ENCODE results near the gene CDC25B.
A peak's percentile ranks its signal among the peaks of the same experiment; 100 is the strongest.

DNA sequence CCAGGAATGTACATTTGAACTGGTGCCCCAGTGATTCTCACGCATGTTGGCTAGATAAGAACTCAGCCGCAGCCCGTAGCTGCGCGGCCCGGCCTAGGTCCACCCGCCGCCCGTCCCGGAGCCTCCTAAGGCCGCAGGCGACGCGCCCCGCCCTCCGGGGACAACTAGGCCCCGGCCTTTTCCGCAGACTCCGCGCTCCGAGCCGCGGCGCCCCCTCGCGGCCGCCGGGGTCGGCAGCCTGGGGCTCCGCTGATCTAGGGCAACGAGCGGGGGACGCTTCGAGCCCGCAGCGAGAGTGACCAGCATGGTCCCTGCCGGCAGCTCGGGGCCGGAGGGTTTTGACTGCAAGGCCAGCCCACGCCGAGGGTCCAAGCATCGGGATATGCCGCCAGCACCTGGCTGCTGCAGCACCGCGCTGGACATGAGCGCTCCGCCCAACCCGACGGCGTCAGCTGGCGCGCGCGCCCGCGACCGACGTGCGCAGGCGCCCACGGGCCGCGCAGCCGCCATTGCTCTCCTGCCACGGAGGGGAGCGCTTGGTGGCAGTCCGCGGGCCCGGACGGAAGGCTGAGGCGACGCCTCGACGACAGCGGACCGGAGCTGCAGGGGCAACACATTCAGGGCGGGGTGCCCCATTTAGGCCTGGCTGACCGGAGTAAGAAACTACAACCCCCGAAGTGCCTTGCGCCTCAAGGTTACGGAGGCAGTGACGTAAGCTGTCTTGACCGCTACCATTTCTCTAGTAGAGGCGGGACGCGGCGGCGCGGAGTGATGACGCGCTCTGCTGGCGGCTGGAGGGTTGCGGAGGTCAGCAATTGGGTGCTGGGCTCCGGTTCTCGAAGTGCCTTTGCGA lies 24.2 kb downstream of the CDC25B start, which contains the start of gene AP5S1:
- TF ChIP-seq, protein P1, sequence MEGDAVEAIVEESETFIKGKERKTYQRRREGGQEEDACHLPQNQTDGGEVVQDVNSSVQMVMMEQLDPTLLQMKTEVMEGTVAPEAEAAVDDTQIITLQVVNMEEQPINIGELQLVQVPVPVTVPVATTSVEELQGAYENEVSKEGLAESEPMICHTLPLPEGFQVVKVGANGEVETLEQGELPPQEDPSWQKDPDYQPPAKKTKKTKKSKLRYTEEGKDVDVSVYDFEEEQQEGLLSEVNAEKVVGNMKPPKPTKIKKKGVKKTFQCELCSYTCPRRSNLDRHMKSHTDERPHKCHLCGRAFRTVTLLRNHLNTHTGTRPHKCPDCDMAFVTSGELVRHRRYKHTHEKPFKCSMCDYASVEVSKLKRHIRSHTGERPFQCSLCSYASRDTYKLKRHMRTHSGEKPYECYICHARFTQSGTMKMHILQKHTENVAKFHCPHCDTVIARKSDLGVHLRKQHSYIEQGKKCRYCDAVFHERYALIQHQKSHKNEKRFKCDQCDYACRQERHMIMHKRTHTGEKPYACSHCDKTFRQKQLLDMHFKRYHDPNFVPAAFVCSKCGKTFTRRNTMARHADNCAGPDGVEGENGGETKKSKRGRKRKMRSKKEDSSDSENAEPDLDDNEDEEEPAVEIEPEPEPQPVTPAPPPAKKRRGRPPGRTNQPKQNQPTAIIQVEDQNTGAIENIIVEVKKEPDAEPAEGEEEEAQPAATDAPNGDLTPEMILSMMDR (IDR thresholded peaks at IDR 0.05) = peak; percentile 100
- TF ChIP-seq MAFK (IDR thresholded peaks at IDR 0.05; ENCODE audit: partially characterized antibody) (peak; percentile 88), NR3C1 (IDR thresholded peaks at IDR 0.05) (no peak), MAZ (IDR thresholded peaks at IDR 0.05; ENCODE audit: borderline replicate concordance, low read depth, low read length) (peak; percentile 96; the same call in 1 of the 2 replicates), RCOR1 (IDR thresholded peaks at IDR 0.05; ENCODE audit: low read depth, low read length) (no peak), JUN (IDR thresholded peaks at IDR 0.05) (peak; percentile 86 to 97)
- TF ChIP-seq, protein P2, sequence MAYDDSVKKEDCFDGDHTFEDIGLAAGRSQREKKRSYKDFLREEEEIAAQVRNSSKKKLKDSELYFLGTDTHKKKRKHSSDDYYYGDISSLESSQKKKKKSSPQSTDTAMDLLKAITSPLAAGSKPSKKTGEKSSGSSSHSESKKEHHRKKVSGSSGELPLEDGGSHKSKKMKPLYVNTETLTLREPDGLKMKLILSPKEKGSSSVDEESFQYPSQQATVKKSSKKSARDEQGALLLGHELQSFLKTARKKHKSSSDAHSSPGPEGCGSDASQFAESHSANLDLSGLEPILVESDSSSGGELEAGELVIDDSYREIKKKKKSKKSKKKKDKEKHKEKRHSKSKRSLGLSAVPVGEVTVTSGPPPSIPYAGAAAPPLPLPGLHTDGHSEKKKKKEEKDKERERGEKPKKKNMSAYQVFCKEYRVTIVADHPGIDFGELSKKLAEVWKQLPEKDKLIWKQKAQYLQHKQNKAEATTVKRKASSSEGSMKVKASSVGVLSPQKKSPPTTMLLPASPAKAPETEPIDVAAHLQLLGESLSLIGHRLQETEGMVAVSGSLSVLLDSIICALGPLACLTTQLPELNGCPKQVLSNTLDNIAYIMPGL (CRISPR knock-in tag; IDR thresholded peaks at IDR 0.05; ENCODE audit: borderline replicate concordance) = peak; percentile 86
- TF ChIP-seq, protein P3, sequence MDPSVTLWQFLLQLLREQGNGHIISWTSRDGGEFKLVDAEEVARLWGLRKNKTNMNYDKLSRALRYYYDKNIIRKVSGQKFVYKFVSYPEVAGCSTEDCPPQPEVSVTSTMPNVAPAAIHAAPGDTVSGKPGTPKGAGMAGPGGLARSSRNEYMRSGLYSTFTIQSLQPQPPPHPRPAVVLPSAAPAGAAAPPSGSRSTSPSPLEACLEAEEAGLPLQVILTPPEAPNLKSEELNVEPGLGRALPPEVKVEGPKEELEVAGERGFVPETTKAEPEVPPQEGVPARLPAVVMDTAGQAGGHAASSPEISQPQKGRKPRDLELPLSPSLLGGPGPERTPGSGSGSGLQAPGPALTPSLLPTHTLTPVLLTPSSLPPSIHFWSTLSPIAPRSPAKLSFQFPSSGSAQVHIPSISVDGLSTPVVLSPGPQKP (IDR thresholded peaks at IDR 0.05; ENCODE audit: low read depth, low read length) = no peak
- TF ChIP-seq, protein P4, sequence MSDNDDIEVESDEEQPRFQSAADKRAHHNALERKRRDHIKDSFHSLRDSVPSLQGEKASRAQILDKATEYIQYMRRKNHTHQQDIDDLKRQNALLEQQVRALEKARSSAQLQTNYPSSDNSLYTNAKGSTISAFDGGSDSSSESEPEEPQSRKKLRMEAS (IDR thresholded peaks at IDR 0.05) = peak; percentile 87
- TF ChIP-seq, protein P5, sequence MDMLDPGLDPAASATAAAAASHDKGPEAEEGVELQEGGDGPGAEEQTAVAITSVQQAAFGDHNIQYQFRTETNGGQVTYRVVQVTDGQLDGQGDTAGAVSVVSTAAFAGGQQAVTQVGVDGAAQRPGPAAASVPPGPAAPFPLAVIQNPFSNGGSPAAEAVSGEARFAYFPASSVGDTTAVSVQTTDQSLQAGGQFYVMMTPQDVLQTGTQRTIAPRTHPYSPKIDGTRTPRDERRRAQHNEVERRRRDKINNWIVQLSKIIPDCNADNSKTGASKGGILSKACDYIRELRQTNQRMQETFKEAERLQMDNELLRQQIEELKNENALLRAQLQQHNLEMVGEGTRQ (IDR thresholded peaks at IDR 0.05) = no peak
- TF ChIP-seq, protein P6, sequence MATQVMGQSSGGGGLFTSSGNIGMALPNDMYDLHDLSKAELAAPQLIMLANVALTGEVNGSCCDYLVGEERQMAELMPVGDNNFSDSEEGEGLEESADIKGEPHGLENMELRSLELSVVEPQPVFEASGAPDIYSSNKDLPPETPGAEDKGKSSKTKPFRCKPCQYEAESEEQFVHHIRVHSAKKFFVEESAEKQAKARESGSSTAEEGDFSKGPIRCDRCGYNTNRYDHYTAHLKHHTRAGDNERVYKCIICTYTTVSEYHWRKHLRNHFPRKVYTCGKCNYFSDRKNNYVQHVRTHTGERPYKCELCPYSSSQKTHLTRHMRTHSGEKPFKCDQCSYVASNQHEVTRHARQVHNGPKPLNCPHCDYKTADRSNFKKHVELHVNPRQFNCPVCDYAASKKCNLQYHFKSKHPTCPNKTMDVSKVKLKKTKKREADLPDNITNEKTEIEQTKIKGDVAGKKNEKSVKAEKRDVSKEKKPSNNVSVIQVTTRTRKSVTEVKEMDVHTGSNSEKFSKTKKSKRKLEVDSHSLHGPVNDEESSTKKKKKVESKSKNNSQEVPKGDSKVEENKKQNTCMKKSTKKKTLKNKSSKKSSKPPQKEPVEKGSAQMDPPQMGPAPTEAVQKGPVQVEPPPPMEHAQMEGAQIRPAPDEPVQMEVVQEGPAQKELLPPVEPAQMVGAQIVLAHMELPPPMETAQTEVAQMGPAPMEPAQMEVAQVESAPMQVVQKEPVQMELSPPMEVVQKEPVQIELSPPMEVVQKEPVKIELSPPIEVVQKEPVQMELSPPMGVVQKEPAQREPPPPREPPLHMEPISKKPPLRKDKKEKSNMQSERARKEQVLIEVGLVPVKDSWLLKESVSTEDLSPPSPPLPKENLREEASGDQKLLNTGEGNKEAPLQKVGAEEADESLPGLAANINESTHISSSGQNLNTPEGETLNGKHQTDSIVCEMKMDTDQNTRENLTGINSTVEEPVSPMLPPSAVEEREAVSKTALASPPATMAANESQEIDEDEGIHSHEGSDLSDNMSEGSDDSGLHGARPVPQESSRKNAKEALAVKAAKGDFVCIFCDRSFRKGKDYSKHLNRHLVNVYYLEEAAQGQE (IDR thresholded peaks at IDR 0.05) = no peak
